ENCODE results near the gene SLC43A1.

- no peak for TF ChIP-seq CTCF (IDR thresholded peaks at IDR 0.05)
- no peak for TF ChIP-seq POLR2A (IDR thresholded peaks at IDR 0.05)
Observed at GRCh38 chr11:57543593-57543992, 28.1 kb upstream of the SLC43A1 start.

All from prostate gland (tissue), 2 donors.